Stimulated activated CD8-positive, alpha-beta memory T cell treated with anti-CD3 and anti-CD28 coated beads, Interleukin-2, amount 100 ng/mL, for 1 hour (primary cell): ENCODE results near the gene MYRIP.
"Not testable (repeated sequence)": the region's sequence is repeated elsewhere in the genome, so short reads cannot be mapped to it uniquely, and the experiment has no call there.

Experiments used
- DNase-seq, 2 donors: peaks; one replicate each; pipeline ENCODE4 v3.0.0-alpha.2; 2020; ENCODE audit warnings: low read depth in 2 of 2

The MYRIP gene

DNA sequence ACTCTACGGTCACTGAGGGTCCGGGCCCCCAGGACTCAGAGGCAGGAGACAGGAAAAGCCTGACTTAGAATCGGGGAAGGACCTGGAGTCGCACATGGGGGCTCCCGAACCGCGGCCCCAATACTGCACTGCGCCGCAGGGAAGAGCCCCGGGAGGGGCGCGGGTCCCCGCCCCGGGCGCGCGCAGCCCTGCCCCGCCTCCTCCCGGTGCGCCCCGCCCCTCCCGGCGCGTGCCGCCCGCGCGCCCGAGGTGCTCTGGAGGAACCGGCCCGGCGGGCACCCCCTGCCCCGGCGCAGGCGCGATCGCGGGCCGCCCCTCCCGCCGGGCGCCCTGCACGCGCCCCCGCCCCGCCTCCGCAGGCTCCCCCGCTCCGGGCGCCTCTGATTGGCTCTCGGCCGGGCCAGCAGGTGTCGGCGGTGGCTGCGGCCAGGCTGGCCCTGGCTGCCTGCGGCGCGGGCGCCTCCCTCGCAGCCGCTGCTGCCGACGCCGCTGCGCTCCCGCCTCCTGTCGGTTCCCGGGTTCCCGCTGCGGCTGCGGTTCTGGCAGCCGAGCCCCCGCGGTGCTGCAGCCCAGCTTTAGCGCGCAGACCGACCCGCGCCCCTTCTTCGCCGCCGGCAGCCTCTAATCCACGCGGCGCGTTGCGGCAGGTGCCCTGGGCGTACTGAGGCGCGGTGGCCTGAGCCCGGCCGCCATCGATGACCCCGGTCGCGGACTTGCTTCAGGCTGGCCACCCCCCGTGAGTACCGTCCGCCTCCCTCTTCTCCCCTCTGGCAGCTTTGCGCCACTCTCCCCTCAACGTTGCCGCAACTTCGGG, at the start of gene MYRIP:
Gene MYRIP, plus strand, starts transcription at position 429 of the 814 bp plus-strand sequence. CDS start 91,208 bp downstream, outside the sequence.
- no peak for DNase-seq

DNA sequence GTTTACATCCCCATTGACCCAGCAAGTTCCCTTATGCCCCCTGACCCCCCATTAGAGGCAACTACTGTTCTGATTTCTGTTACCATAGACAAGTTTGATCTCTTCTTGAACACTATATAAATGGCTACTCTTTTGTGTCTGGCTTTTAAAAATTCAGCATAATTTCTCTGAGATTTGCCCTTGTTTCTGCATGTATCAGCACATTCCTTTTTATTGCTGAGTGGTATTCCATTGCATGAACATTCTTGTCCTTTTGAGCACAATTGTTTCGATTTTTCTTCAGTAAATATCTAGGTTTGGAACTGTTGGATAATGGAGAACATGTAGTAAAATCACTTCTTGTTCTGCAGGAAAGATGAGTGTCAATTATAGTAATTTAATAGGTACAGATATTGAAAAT, 49.1 kb upstream of the MYRIP start:
- DNase-seq: no peak

DNA sequence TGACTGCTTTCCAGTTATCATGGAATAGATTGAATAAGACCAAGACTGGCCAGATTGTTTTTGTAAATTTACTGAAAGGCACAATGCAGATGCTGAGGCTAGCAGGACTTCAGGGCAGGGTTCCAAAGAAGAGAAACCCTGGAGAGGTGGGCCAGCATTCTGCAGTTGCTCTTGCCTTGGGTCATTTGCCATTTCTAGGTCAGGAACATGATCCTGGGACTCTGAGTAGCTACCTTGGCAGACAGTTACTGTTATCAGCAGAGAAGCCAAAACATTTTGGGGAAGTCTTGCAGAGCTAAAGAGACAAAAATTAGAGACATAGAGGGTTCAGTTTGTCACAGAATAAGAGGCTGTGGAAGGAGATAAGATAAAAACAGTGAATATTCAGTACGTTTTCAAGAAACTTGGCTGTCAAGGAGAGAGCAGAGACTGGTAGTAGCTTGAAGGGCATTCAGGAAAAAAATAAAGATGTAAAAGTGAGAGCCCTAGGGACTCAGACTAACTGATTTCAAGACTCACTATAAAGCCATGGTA, 46.8 kb upstream of the MYRIP start:
- no peak for DNase-seq

GRCh38 chr3:39763390-39763789, 46.0 kb upstream of the MYRIP start:
- DNase-seq: no peak

DNA sequence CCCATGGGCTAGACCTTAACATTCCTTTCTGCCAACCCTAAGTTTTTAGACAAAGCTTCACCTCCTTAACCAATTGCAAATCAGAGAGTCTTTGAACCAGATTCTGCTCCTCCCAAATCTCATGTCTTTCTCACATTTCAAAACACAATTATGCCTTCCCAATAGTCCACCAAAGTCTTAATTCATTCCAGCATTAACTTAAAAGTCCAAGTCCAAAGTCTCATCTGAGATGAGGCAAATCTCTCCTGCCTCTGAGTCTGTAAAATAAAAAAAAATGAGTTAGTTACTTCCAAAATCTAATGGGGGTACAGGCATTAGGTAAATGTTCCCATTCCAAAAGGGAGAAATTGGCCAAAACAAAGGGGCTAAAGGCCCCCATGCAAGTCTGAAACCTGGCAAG, 43.8 kb upstream of the MYRIP start:
- DNase-seq: no peak

- DNase-seq: no peak
These were observed 43.0 kb upstream of the MYRIP start for GRCh38 chr3:39766433-39766832.

- not testable (repeated sequence) for DNase-seq
These were observed 42.5 kb upstream of the MYRIP start for GRCh38 chr3:39766909-39767308.

DNA sequence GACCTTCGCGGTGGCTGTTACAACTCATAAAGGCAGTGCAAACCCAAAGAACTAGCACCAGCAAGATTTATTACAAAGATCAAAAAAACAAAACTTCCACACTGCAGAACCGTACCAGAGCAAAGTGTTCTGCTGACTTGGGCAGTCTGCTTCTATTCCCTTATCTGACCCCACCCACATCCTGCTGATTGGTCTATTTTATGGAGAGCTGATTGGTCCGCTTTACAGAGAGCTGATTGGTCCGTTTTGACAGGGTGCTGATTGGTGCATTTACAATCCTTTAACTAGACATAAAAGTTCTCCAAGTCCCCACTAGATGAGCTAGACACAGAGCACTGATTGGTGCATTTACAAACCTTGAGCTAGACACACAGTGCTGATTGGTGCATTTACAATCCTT, 31.2 kb upstream of the MYRIP start:
- not testable (repeated sequence) for DNase-seq

DNA sequence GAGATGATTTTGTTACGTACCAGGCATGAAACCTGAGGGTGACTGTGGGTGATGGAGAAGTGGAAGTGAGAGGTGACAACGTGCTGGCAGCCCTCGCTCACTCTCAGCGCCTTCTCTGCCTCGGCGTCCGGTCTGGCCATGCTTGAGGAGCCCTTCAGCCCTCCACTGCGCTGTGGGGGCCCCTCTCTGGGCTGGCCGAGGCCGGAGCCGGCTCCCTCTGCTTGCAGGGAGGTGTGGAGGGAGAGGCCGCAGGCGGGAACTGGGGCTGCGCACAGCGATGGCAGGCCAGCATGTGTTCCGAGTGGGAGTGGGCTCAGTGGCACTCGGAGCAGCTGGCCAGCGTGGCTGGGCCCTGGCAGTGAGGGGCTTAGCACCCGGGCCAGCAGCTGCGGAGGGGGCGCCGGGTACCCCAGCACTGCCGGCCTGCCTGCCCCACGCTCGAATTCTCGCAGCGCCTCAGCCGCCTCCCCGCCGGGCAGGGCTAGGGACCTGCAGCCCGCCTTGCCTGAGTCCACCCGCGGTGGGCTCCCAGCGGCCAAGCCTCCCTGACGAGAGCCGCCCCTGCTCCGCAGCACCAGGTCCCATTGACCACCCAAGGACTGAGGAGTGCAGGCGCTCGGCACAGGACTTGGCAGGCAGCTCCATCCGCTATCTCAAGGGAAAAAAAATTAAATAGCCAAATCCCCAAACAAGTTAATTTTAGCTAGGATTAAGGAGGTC, 29.7 kb upstream of the MYRIP start:
- no peak for DNase-seq

- no peak for DNase-seq
These were observed 29.1 kb upstream of the MYRIP start for GRCh38 chr3:39780352-39780751.

DNA sequence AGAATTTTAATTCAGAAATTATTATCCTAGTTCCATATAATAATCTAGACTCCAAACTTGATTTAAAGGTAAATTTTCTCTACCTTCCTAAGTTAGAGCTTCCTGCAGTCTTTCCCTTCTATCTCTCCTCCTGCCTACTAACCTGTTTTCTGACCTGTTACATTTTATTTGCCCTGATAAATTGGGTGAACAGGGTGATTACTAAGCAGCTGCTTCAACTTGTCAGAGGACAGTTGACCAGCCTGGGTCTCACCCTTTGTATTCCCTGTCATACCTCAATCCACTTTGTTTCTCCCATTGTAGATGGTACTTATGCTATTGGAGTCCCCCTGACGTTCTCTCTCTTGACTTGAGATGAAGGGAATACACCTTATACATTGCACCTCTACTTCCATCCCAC, 28.4 kb upstream of the MYRIP start:
- no peak for DNase-seq

DNA sequence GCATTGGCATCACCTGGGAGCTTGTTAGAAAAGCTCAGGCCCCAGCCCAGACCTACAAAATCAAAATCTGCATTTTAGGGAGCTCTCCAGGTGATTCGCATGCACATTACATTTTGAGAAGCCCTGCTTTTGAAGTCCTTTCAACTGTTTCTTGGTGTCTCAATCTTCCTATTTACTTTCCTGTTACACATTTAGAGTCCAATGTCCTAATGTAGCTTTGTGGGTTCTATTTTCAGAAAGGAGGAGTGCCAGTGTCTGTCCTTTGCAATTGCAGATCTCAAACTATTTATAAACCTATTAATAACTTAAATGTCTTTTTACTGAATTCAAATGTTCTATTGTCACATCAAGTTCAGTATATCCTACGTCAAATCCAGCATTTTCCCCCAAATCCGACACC, 27.8 kb upstream of the MYRIP start:
- no peak for DNase-seq

- no peak for DNase-seq
These were observed 25.7 kb upstream of the MYRIP start for GRCh38 chr3:39783680-39784079.

- DNase-seq: no peak
These were observed 24.5 kb upstream of the MYRIP start for GRCh38 chr3:39784922-39785321.

GRCh38 chr3:39788128-39788883, 21.1 kb upstream of the MYRIP start:
- DNase-seq: no peak

GRCh38 chr3:39791603-39792002, 17.8 kb upstream of the MYRIP start:
- DNase-seq: no peak

DNA sequence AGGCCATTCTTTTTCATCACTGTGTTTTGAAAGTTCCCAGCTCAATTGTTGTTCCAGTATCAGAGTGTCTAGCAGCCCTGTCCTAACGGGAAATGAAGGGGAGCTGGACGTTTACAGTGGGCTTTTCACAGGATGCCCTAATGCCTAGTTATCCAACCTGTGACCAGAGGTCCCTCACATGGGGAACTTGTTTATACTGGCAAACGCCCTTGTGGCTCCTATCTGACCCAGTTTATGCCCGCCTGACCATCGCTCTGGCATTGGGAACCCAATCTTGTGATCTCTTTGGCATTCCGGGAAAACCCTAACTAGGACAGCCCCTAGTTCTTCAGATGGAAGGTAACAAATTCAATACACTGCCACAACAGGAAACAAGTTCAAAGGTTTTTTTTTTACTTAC, 14.5 kb upstream of the MYRIP start:
- no peak for DNase-seq

- no peak for DNase-seq
These were observed 8.2 kb upstream of the MYRIP start for GRCh38 chr3:39801216-39801615.

GRCh38 chr3:39802486-39802885, 6.9 kb upstream of the MYRIP start:
- DNase-seq: not testable (repeated sequence)

DNA sequence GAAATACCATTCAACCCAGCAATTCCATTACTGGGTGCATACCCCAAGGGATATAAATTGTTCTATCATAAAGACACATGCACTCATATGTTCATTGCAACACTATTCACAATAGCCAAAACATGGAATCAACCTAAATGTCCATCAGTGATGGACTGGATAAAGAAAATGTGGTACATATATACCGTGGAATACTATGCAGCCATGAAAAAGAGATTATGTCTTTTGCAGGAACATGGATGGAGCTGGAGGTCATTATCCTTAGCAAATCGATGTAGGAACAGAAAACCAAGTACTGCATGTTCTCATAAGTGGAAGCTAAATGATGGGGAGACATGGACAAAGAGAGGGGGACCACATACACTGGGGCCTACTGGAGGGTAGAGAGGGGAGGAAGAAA, 5.5 kb upstream of the MYRIP start:
- no peak for DNase-seq

DNA sequence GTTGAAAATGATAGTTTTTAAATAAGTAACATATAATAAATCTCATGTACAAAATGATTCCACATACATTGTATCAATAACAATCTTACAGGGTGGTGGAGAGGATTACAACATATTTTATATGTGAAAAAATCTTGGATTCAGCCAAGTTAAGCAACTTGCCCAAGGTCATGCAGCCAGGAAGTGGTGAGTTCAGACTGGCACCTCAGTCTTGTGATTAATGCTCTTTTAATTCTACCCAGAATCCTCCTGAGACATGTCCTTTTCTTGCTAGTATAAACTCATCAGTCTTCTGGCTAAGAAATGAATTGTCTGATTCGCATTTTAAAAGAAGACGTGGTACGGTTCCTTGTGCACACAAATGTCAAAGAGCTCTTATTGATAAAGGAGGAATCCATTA, 4.5 kb upstream of the MYRIP start:
- DNase-seq: no peak

GRCh38 chr3:39805650-39806049, 3.8 kb upstream of the MYRIP start:
- DNase-seq: no peak
